Ovary (tissue), 9 donors: ENCODE measurements around the gene GSK3B. TPM values are rescaled to one million over a fixed set of nuclear protein-coding genes. Genes with fewer than 3 reads are reported as not detected.

Experiments
- DNase-seq, 5 donors: peaks; one replicate each; pipeline ENCODE4 v3.0.0-alpha.2; 2019 to 2020
- H3K27ac ChIP-seq, 2 donors: fragments of 200-600 bp; one replicate each; pipeline versions ENCODE4 v1.5.1 to v1.8.0; 2019 to 2022
- H3K27me3 ChIP-seq: fragments of 200-600 bp; one replicate; pipeline ENCODE4 v1.8.0; 2022
- H3K36me3 ChIP-seq: fragments of 200-600 bp; sonication (generic); one replicate; pipeline ENCODE4 v1.5.1; 2019
- H3K4me1 ChIP-seq: one replicate; pipeline ENCODE4 v1.8.1; 2013; ENCODE audit warnings: mild to moderate bottlenecking, moderate library complexity; ENCODE audit not compliant: insufficient read depth
- H3K4me3 ChIP-seq: fragments of 200-600 bp; sonication (generic); one replicate; pipeline ENCODE4 v1.5.1; 2017
- H3K9me3 ChIP-seq, 2 donors: fragments of 200-600 bp in 1 of 2; sonication (generic) in 1 of 2; one replicate each; pipeline versions ENCODE4 v1.5.1 to v1.8.1; 2013 to 2019; ENCODE audit warnings: mild to moderate bottlenecking in 1 of 2, moderate library complexity in 1 of 2
- CTCF ChIP-seq, 3 donors: fragments of 450-650 bp in 2 of 3; fragments of 200-600 bp in 1 of 3; IDR thresholded peaks; one replicate each; pipeline versions ENCODE4 v1.5.1 to v1.8.0; 2016 to 2022; ENCODE audit warnings: antibody characterized with exemption in 3 of 3, mild to moderate bottlenecking in 1 of 3
- EP300 ChIP-seq: sonication (generic); formaldehyde crosslinking; IDR thresholded peaks from one replicate; pipeline ENCODE4 v1.6.1; 2017; ENCODE audit warnings: antibody characterized with exemption
- POLR2A ChIP-seq: fragments of 450-650 bp; IDR thresholded peaks from one replicate; pipeline ENCODE4 v1.6.1; 2017; ENCODE audit warnings: antibody characterized with exemption, mild to moderate bottlenecking, moderate library complexity
- whole genome bisulfite sequencing, 3 donors: extraction: QIAGEN DNeasy Blood & Tissue Kit in 1 of 3; methylation state at CpG; one replicate each; pipeline versions ENCODE4 v1.1.5 to v1.1.7; 2013 to 2017; 5-methylcytosine and 5-hydroxymethylcytosine counted together
- intact Hi-C, 4 donors: fragments of 100-400 bp; cut with DNase I; formaldehyde crosslinking; loops; one replicate each; pipeline versions ENCODE4 v1.11.0 to v1.15.1; 2022 to 2023
- polyA plus RNA-seq, 2 donors: library from polyadenylated mRNA; stranded (reverse); fragments of 200-250 nt in 1 of 2; fragments of 350-450 nt in 1 of 2; fragmentation: Illumina TruSeq in 1 of 2; extraction: RNeasy Lipid Tissue Mini Kit (QIAGEN cat#74804) in 1 of 2; gene quantifications; one replicate each; pipeline ENCODE4 v1.2.3, GENCODE V29; 2013 to 2014
- total RNA-seq, 7 donors: library from RNA; depleted of rRNA in 2 of 7; stranded (reverse); fragments of >200 nt in 2 of 7; fragmentation: NEBNext Ultra II Directional in 3 of 7; extraction: Animal tissue kit (Norgen Biotek cat#: 25700) in 3 of 7; gene quantifications; one replicate each; pipeline versions ENCODE4 v1.1.0 to v1.2.4, GENCODE V29; 2016 to 2023
- donor health status: DM: no; HTN: no; CAD: no; lungs with moderate emphysema.
- donor health status: DM: no; HTN: no; CAD: no.
- donor health status: Bipolar disorder and iron deficiency.
- donor health status: DM: yes; HTN: yes; CAD: no.
- donor health status: DM: no; HTN: no; CAD: no.
- donor health status: DM: yes; HTN: yes; CAD: no.

GSK3B gene
- total and polyA plus RNA-seq, 9 donors = 8.3 to 38.4 (median 25.3) TPM

DNA sequence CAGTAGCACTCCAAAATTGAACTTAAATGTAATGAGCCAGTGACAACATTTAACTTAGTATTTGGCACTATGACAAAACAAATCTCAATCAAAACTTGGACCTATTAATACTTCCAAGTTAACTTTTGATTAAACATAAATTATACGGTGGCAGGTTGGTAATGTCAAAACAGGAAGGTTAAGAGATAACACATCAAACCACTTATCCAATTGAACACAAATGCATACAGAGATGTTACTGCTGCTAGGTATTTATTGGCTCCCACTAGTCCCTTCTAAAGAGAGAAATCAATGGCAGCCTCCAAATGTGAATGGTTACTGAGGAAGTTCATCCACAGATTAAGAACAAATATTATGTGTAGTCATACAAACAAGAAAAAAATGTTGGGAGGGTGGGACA lies 1.8 kb downstream of the GSK3B start:
- Histone ChIP-seq H3K4me1 (peaks cover 7% of the 10 kb centered on the region), H3K4me3 (peak overlapping the region; percentile 97), H3K36me3 (no peaks in the 10 kb centered on the region), H3K9me3 (no peaks in the 10 kb centered on the region), H3K27me3 (no peaks in the 10 kb centered on the region), H3K27ac (no peak overlapping the region)
- TF ChIP-seq EP300 = no peak
- TF ChIP-seq POLR2A = no peak
- TF ChIP-seq CTCF (IDR thresholded peaks at IDR 0.05) = no peak
- whole genome bisulfite sequencing, 3 donors = 0% methylated on average over 1 of the region's 1 CpG
- intact Hi-C loops = loop anchor here in 1 of 4 donors (10.0 kb wide), 1 partner anchor 262 kb away; no protein-coding TSS in a partner anchor
- DNase-seq = no peak

GRCh38 chr3:120090422-120090821 lies 3.8 kb downstream of the GSK3B start:
- TF ChIP-seq CTCF (IDR thresholded peaks at IDR 0.05) = no peak
- TF ChIP-seq EP300 = no peak
- no peak for TF ChIP-seq POLR2A
- Histone ChIP-seq H3K4me1 (peaks cover 6% of the 10 kb centered on the region), H3K9me3 (no peaks in the 10 kb centered on the region), H3K27ac (no peak overlapping the region), H3K4me3 (peak overlapping the region; percentile 97), H3K36me3 (no peaks in the 10 kb centered on the region), H3K27me3 (no peaks in the 10 kb centered on the region)
- 0 to 72% (median 45%) methylated on average over 1 of the region's 1 CpG for WGBS, 3 donors
- intact Hi-C loops = loop anchor here in 1 of 4 donors (10.0 kb wide), 1 partner anchor 264 kb away; no protein-coding TSS in a partner anchor
- no peak for DNase-seq

DNA sequence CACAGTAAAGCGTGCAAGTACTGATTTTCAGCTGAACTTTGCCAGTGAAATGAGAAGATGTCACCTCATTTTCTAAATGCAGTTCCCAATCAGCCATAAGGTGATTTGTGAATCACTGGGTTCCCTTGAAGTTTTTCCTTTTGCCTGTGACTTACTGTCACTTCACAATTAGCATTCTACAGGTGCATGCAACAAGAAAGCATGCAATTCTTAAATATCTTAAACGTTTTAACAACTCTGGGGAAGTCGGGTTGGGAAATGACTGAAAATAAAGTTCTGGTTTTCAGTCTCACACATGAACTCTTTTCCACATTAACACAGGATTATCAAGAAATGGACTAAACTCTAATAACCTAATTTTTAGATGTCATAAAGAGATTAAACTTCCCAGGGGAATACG lies 5.2 kb downstream of the GSK3B start:
- H3K9me3 ChIP-seq = no peaks in the 10 kb centered on the region
- no peak overlapping the region for H3K4me3 ChIP-seq
- no peaks in the 10 kb centered on the region for H3K36me3 ChIP-seq
- DNase-seq = no peak
- no peak for TF ChIP-seq POLR2A
- no peak for TF ChIP-seq EP300
- TF ChIP-seq CTCF (IDR thresholded peaks at IDR 0.05) = no peak
- intact Hi-C loops = no loop called here
- WGBS, 3 donors = 71 to 79% (median 77%) methylated on average over 4 of the region's 4 CpGs
- H3K4me1 ChIP-seq = peaks cover 6% of the 10 kb centered on the region
- no peaks in the 10 kb centered on the region for H3K27me3 ChIP-seq
- no peak overlapping the region for H3K27ac ChIP-seq

- Histone ChIP-seq H3K9me3 (no peaks in the 10 kb centered on the region), H3K36me3 (no peaks in the 10 kb centered on the region), H3K27ac (no peak overlapping the region), H3K4me3 (no peak overlapping the region), H3K4me1 (peaks cover 6% of the 10 kb centered on the region), H3K27me3 (no peaks in the 10 kb centered on the region)
- intact Hi-C loops = no loop called here
- DNase-seq = no peak
- TF ChIP-seq POLR2A (no peak), EP300 (no peak), CTCF (IDR thresholded peaks at IDR 0.05) (no peak)
- WGBS, 3 donors = 89 to 95% (median 93%) methylated on average over 3 of the region's 3 CpGs
These were observed 5.6 kb downstream of the GSK3B start for GRCh38 chr3:120088622-120089021.
